Activated naive CD8-positive, alpha-beta T cell (primary cell): ENCODE measurements around the gene DUS1L.

Experiments
- H3K27ac Mint-ChIP-seq: one replicate; pipeline ENCODE4 v1.8.0; 2021; ENCODE audit warnings: mixed read lengths
- H3K27me3 Mint-ChIP-seq: one replicate; pipeline ENCODE4 v1.8.0; 2021; ENCODE audit warnings: mixed read lengths
- H3K36me3 Mint-ChIP-seq: one replicate; pipeline ENCODE4 v1.8.0; 2021; ENCODE audit warnings: mixed read lengths
- H3K4me1 Mint-ChIP-seq: one replicate; pipeline ENCODE4 v1.8.0; 2021; ENCODE audit warnings: low read depth, mixed read lengths
- H3K4me3 Mint-ChIP-seq: one replicate; pipeline ENCODE4 v1.8.0; 2021; ENCODE audit warnings: mild to moderate bottlenecking, mixed read lengths
- H3K9me3 Mint-ChIP-seq: one replicate; pipeline ENCODE4 v1.8.0; 2021; ENCODE audit warnings: low read depth, mixed read lengths

Gene DUS1L

DNA sequence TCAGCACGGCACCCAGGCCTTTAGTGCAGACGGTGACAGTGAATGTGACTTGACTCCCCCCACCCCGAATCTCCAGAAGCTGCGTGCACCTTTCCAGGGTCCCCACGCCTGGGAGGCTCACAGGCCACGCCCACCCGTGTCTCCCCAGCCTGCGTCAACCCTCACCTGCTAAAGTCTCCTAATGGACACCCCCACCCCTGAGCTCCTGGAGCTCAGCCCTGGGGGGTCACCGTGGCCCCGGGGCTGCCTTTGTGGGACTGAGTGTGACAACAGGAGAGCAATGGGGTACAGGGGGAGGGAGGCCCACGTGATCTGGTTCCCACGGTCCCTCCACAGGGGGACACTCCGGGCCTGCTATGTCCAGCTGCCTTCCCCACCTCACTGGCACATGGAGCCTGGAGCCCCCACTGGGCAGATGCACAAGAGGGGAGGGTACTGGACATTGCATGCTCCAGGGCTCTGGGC, 39.8 kb upstream of the DUS1L start:
- H3K27me3 Mint-ChIP-seq = no peaks in the 10 kb centered on the region
- no peaks in the 10 kb centered on the region for H3K9me3 Mint-ChIP-seq
- no peaks in the 10 kb centered on the region for H3K36me3 Mint-ChIP-seq
- peak overlapping the region; percentile 90 for H3K4me3 Mint-ChIP-seq
- peak overlapping the region; percentile 68 for H3K27ac Mint-ChIP-seq
- H3K4me1 Mint-ChIP-seq = peaks cover 27% of the 10 kb centered on the region

DNA sequence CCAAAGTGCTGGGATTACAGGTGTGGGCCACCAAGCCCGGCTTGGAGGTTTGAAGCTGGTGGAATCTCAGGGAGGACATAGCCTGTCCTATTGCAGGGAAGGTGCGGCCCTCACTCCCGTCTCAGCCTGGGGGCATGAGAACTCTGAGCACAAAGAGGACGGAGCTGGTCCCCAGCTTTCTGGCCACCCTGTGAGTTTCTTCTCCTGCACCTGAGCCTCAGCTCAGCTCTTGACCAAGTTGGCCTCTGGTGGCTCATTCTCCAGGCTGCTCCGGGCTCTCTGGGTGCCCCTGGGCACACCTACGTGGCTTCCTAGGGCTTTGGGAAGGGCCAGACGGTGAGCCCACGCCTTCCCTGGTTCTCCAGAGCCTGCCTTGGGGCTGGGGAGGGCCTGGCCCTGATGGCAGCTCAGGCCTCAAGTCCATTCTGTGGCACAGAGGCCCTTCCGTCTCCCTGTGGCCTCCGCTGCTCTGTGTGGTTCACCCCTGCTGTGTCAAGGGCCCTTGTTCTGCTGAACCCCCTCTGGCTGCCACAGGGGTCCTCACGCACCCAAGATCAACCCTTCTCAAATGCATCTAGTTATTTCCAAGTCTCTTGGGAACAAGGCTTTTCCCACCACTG, 39.3 kb upstream of the DUS1L start:
- Mint-ChIP-seq H3K27me3 (no peaks in the 10 kb centered on the region), H3K4me3 (peak overlapping the region; percentile 53), H3K9me3 (no peaks in the 10 kb centered on the region), H3K36me3 (no peaks in the 10 kb centered on the region), H3K27ac (peak overlapping the region; percentile 68), H3K4me1 (peaks cover 26% of the 10 kb centered on the region)

DNA sequence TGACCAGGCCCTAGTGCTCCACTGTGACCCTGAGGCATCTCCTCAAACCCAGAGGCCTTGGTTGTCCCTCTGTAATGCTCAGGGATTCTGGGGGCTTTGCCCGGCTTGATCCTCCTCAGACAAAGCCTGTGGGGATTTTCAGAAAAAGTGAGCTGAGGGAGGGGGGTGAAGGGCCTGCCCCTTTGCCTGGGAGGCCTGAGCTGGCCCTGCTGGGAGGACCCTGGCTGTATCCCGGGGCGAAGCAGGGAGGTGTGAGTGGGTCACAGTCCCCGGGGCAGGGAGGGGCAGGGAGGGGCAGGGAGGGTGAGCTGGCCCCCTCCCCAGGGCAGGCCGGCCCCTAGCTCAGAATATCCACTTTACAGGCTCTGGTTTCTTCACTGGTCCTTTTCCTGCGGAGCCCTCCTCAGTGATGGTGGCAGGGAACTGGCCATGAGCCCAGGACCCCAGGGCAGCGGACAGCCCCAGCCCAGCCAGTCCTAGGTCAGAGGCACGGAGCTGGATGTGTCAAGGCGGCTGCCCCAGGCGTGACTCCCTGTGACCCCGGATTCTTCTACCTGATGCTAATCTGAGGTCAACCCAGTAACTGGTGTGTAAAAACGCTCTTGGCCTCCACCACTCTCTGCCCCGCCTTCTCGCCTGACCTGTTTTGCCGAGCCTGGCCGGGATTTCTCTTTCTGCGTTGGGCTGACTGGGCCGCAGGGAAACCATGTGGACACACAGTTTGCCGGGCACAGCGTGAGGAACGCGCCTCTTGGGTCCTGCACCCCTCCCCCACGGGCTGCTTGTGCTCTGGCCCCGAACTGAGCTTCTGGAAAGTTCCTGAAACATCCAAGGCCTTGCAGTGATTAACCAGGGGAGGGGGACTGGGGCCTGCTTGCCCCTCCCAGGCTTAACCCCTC, 38.2 kb upstream of the DUS1L start:
- Mint-ChIP-seq H3K36me3 (no peaks in the 10 kb centered on the region), H3K4me3 (no peak overlapping the region), H3K9me3 (no peaks in the 10 kb centered on the region), H3K27me3 (no peaks in the 10 kb centered on the region), H3K27ac (no peak overlapping the region), H3K4me1 (peaks cover 24% of the 10 kb centered on the region)

DNA sequence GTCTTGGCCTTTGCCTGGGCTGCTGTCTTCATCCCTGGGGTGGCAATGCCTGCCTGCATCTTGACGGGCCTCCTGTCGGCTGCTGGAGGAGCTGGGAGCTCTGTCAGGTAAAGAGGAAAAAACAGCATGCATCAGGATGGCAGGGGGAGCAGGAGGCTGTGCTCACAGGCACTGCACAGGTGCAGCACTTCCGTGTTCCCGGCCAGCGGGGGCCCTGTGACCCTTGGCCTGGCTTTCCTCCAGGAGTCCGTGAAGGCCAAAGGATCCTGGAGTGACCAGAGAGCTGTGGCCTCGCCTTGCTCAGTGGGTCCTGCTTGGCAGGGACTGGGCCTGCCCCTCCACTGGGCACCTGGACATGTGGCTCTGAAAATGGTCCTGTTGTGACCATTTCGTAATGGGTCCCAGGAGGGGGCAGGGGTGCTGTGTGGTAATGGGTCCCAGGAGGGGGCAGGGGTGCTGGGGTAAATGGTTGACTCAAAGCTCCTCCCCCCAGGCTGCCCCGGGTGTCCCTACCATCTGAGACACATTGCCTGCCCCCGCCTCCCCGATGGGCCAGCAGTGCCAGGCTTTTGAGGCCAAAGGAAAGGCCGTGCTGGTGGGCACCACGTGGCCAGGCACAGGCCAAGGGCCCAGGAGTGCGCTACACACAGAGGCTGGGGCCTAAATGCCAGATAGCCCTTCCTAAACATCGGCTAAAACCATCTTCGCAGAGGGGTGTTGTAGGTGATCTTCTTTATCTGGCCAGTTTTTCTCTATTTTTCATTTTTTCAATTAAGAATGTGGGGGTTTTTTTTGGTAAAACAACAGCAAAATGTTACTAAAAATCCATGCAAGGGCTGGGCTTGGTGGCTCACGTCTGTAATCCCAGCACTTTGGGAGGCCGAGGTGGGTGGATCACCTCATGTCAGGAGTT, 36.4 kb upstream of the DUS1L start:
- Mint-ChIP-seq H3K36me3 (no peaks in the 10 kb centered on the region), H3K9me3 (no peaks in the 10 kb centered on the region), H3K4me3 (no peak overlapping the region), H3K4me1 (peaks cover 20% of the 10 kb centered on the region), H3K27ac (no peak overlapping the region), H3K27me3 (no peaks in the 10 kb centered on the region)

DNA sequence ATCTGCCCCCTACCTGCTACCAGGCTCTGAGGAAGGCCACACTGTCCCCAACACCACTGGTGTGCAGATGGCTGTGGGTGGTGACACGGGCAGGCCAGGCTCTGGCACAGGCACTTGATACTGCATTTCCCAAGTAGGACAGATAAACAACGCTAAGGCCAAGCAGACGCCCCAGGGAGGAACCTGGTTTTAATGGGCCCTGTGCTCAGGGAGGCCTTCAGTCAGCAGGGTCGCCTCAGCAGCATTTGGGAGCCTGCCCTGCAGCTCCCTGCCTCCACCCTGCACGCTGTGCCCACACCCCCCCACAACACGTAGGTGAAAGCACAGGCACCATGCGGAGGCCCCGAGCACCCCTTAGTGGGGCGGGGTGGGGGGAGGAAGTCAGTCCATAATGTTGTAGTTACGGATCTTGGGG, 35.7 kb upstream of the DUS1L start:
- no peak overlapping the region for H3K27ac Mint-ChIP-seq
- H3K27me3 Mint-ChIP-seq = no peaks in the 10 kb centered on the region
- H3K9me3 Mint-ChIP-seq = no peaks in the 10 kb centered on the region
- H3K36me3 Mint-ChIP-seq = no peaks in the 10 kb centered on the region
- H3K4me3 Mint-ChIP-seq = peak overlapping the region; percentile 47
- H3K4me1 Mint-ChIP-seq = peaks cover 16% of the 10 kb centered on the region

DNA sequence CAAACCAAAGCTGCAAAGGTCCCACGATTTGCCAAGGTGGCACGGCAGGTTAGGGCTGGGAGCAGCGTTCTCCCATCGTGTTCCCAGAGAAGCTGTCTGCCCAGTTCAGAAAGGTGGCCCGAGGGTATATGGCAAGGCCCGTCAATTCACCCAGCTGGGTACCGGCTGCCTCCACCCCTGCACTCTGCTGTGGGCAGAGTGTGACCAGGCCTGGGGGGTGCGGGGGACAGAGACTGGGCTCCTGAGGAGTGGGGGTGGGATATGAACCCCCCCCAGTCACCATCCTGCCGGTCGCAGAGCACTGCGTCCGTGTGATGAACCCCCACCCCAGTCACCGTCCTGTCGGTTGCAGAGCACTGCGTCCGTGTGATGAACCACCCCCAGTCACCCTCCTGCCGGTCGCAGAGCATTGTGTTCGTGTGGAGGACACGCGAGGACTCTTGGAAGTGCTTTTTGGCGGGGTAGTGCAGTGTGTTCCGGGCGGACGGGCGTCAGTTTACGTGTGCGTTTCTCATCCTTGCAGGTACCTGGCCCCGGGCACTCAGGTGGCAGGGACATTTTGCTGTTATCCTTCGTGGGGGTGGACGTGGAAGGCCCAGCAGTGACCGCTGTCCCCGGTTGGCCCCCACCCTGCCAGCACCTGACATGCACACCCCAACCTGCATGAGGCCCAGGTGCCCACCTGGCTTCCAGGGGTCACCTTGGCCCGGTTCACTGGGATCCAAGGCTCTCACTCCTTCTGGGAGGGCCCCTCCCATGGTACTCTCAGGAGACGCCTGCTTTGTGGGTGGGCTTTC, 35.1 kb upstream of the DUS1L start:
- Mint-ChIP-seq H3K4me1 (peaks cover 13% of the 10 kb centered on the region), H3K27me3 (no peaks in the 10 kb centered on the region), H3K27ac (peak overlapping the region; percentile 66), H3K9me3 (no peaks in the 10 kb centered on the region), H3K4me3 (peak overlapping the region; percentile 84), H3K36me3 (no peaks in the 10 kb centered on the region)

DNA sequence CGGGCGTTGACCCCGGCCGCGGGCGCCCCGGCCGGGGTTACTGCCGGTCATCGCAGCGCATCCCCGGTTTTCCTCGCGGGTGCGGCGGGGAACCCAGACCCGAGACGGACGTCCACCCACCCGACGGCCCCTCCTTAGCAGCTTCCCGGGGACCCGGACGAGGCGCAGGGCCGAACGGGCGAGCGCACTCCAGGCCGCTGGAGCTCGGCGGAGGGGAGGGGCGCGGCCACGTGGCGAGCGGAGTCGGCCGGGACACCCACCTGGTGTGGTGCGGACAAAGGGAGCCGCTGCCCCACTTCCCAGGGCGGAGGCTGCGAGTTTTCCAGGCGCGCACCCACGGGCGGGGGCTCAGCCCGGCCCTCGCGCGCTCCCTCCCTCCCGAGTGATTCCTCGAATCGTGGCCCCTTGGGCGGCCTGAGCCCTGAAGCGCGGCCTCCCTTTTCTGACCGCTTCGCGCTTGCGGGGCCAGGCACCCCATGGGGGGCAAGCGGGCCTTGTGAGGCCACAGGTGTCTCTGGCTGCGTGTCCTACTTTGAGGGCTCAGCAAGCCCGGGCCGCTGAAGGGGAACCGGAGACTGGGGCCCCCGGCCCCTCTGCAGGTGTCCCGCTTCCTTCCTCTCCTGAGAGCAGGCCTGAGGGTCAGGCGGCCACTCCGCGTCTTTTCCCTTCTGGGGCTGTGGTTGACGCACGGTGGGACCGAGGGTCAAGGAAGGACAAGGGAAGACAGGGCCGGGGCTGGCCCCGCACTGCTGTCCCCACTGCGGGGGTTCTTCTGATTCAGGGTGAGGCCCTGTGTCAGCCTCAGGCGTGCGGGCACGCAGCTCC, 33.5 kb upstream of the DUS1L start:
- H3K36me3 Mint-ChIP-seq = no peaks in the 10 kb centered on the region

DNA sequence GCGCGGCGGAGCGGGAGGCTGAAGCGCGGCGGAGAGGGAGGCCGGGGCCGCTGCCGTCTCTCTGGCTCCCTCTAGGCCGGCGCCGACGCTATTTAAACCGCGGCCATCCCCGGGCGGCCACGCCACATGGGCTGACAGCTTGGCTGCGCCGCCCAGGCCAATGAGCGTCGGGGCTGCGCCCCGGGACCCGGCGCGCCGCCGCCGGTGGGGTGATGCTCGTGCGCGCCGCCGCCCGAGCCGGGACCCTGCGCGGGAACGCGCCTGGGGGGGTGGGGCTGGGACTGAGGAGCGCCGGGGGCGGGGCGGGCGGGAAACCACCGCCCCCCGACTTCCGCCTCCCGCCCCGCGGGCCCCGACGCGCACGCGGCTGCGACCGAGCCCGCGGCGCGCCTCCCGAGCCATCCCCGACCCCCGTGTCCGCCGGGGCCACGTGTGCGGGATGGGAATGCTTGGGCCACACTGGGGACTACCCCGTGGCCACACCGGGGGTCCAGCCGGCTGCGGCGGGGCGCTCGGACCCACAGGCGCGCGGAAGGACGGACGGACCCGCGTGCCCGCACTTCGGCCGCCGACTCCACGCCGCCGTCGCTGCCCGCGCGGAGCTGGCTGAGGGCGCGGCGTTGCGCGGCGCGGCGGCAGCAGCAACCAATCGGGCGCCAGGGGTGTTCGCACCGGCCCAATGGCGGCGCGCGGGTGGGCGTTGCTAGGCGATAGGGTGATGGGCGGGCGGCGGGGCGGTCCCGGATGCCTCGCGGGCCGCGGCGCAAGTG, 32.8 kb upstream of the DUS1L start, which contains the start of gene FASN:
Gene FASN, minus strand, starts transcription at position 68 of the 770 bp plus-strand sequence. CDS start 1,791 bp downstream, outside the sequence.
- Mint-ChIP-seq H3K4me3 (peak within 1 kb of the TSS; percentile 79), H3K4me1 (peaks cover 8% of the 10 kb centered on the region), H3K27ac (no peak within 1 kb of the TSS), H3K27me3 (no peaks in the 10 kb centered on the region), H3K9me3 (no peaks in the 10 kb centered on the region), H3K36me3 (no peaks in the 10 kb centered on the region)

More for the DNA sequence above, 33.5 kb upstream of the DUS1L start:
- peak overlapping the region; percentile 84 for H3K4me3 Mint-ChIP-seq
- H3K4me1 Mint-ChIP-seq = peaks cover 8% of the 10 kb centered on the region
- peak overlapping the region; percentile 90 for H3K27ac Mint-ChIP-seq
- no peaks in the 10 kb centered on the region for H3K9me3 Mint-ChIP-seq
- H3K27me3 Mint-ChIP-seq = no peaks in the 10 kb centered on the region

DNA sequence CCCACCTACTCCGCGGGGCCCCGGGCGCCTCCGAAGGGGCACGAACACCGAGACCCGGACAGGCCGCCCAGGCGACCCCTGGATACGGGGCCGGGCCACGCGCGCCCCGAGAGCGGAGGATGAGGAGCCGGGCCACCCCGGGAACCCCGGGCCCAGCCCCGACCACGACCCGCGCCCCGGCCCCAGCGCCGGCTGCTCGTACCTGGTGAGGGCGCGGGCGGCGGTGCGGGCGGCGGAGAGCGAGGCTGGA, 32.2 kb upstream of the DUS1L start:
- Mint-ChIP-seq H3K36me3 (no peaks in the 10 kb centered on the region), H3K4me3 (peak overlapping the region; percentile 40), H3K27ac (no peak overlapping the region), H3K9me3 (no peaks in the 10 kb centered on the region), H3K4me1 (peaks cover 8% of the 10 kb centered on the region), H3K27me3 (no peaks in the 10 kb centered on the region)

DNA sequence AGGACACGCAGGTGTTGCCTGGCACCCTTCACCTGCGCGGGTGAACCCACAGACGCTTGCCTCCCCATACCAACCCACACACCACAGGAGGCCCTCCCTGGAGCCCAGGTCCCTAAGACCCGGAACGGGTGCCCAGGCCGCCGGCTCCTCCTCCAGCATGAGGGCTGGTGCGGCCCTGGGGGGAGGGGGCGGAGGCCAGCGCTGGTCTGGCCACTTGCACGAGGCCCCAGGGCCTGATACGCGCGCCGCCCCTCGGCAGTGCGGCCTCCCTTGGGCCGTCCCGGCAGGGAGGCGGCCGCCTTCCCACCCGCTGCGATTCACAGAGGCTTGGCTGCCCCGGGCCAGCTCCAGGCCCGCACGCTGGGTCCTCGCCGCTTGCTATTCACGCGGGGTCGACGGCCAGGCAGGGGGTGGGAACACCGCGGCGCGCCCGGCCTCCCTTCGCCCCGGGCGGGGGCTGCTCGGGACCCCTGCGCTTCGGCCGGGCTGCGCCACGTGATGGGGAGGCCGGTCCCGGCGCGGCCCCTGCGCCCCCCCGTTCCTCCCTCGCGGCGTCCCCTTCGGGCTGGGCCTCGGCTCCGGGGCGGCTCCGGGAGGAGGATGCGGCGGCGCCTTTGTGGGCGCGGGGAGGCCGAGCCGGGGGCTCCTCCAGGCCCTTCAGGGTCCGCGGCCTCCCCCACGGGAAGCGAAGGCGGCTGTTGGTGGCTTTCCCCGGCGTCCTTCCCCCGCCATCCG, 31.7 kb upstream of the DUS1L start:
- Mint-ChIP-seq H3K27me3 (no peaks in the 10 kb centered on the region), H3K36me3 (no peaks in the 10 kb centered on the region), H3K27ac (no peak overlapping the region), H3K4me1 (peaks cover 8% of the 10 kb centered on the region), H3K4me3 (peak overlapping the region; percentile 79), H3K9me3 (no peaks in the 10 kb centered on the region)

DNA sequence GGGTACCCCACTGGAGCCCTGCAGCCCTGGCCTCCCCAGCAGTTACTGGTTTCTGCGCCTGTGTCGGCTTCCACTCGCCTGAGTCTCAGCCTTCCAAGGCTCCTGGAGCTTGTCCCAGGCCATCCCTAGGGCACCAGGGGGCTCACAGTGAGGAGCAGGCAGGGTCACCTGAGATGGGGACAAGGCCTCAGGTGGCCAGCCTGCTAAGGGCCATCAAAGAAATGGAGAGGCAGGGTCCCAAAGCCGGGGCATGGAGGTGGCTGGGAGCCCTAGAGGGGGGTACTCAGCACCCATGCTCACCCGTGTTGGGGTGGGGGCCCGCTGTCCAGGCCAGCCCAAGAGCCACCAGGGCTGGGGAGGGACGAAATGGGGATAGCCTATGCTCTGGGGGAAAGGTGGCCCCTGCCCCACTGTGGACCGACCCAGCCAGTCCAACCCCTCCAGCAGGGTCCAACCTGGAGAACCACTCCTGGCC, 31.1 kb upstream of the DUS1L start:
- H3K36me3 Mint-ChIP-seq = no peaks in the 10 kb centered on the region
- no peaks in the 10 kb centered on the region for H3K27me3 Mint-ChIP-seq
- peaks cover 8% of the 10 kb centered on the region for H3K4me1 Mint-ChIP-seq
- peak overlapping the region; percentile 79 for H3K4me3 Mint-ChIP-seq
- H3K9me3 Mint-ChIP-seq = no peaks in the 10 kb centered on the region
- H3K27ac Mint-ChIP-seq = no peak overlapping the region
